Activated CD8-positive, alpha-beta T cell treated with anti-CD3 and anti-CD28 coated beads, Interleukin-2, amount 10 ng/mL, durations not matched to agents 7 days and 5 days (primary cell): Measurements from ENCODE around the gene B4GALNT2. TPM values are rescaled to one million over a fixed set of nuclear protein-coding genes. Genes with fewer than 3 reads are reported as not detected.

Experiments
- ATAC-seq: fragments of 150-1000 bp; cut with Tn5 transposase; one replicate; pipeline ENCODE4 v1.10.0; 2021; ENCODE audit warnings: moderate library complexity
- CTCF ChIA-PET: fragments of 350-600 bp; sonication (Branson Sonifier 250); formaldehyde crosslinking; loops from one replicate; lab custom pipeline; 2021; ENCODE audit warnings: antibody characterized with exemption; lab: Charles Lee
- POLR2A ChIA-PET: fragments of 350-600 bp; sonication (Branson Sonifier 250); formaldehyde crosslinking; loops from one replicate; lab custom pipeline; 2021; ENCODE audit warnings: antibody characterized with exemption; lab: Charles Lee
- DNase-seq: peaks from one replicate; pipeline ENCODE4 v3.0.0-alpha.2; 2020
- H3K27ac Mint-ChIP-seq: one replicate; pipeline ENCODE4 v1.8.0; 2021; ENCODE audit warnings: mild to moderate bottlenecking, mixed read lengths
- H3K27me3 Mint-ChIP-seq: one replicate; pipeline ENCODE4 v1.8.0; 2021; ENCODE audit warnings: low read depth, mixed read lengths
- H3K36me3 Mint-ChIP-seq: one replicate; pipeline ENCODE4 v1.8.0; 2021; ENCODE audit warnings: low read depth, mixed read lengths
- H3K4me1 Mint-ChIP-seq: one replicate; pipeline ENCODE4 v1.8.0; 2021; ENCODE audit warnings: low read depth, mixed read lengths
- H3K4me3 Mint-ChIP-seq: one replicate; pipeline ENCODE4 v1.8.0; 2021; ENCODE audit warnings: mild to moderate bottlenecking, mixed read lengths
- H3K9me3 Mint-ChIP-seq: one replicate; pipeline ENCODE4 v1.8.0; 2022; ENCODE audit warnings: mixed read lengths; ENCODE audit not compliant: insufficient read depth
- total RNA-seq, 2 experiments: library from RNA; stranded (reverse); gene quantifications; one replicate each; pipeline ENCODE4 v1.2.3, GENCODE V29; 2021

B4GALNT2 gene
- total RNA-seq, 2 experiments from 2014 or later: not detected

GRCh38 chr17:49224997-49225337 lies 92.4 kb downstream of the B4GALNT2 start:
- Mint-ChIP-seq H3K27me3 (peaks cover 5% of the 10 kb centered on the region), H3K36me3 (peaks cover 58% of the 10 kb centered on the region), H3K4me1 (peaks cover 70% of the 10 kb centered on the region), H3K27ac (peak overlapping the region; percentile 77), H3K9me3 (no peaks in the 10 kb centered on the region), H3K4me3 (peak overlapping the region; percentile 53)
- ChIA-PET CTCF (interaction anchor here (0.9 to 7.2 kb wide), 11 partner anchors 10 to 192 kb away, joined by 3 to 92 read pairs (median 7); partner anchors contain the start of genes ABI3 and GNGT2), POLR2A (interaction anchor here (0.9 to 6.0 kb wide), 4 partner anchors 13 to 43 kb away, joined by 4 to 39 read pairs (median 11); partner anchors contain the start of genes ABI3 and GNGT2)
- ATAC-seq (peak; percentile 3), DNase-seq (no peak)

- ChIA-PET CTCF (interaction anchor here (1.3 to 7.2 kb wide), 8 partner anchors 10 to 193 kb away, joined by 3 to 92 read pairs (median 14); partner anchors contain the start of genes ABI3 and GNGT2), POLR2A (interaction anchor here (1.1 to 6.0 kb wide), 5 partner anchors 11 to 44 kb away, joined by 5 to 39 read pairs (median 6); partner anchors contain the start of genes ABI3 and GNGT2)
- Mint-ChIP-seq H3K4me1 (peaks cover 69% of the 10 kb centered on the region), H3K27ac (peak overlapping the region; percentile 44), H3K4me3 (no peak overlapping the region), H3K27me3 (peaks cover 5% of the 10 kb centered on the region), H3K36me3 (peaks cover 52% of the 10 kb centered on the region), H3K9me3 (no peaks in the 10 kb centered on the region)
- DNase-seq (no peak), ATAC-seq (no peak)
These were observed 93.1 kb downstream of the B4GALNT2 start for GRCh38 chr17:49225554-49226236.

Other genes with a start within 250 kb of the B4GALNT2 start
- 100 to 1,000 TPM in 1 of 2 experiments, 10 to 100 TPM in 1; 96.7 to 100 TPM for gene ATP5MC1, start 240.0 kb upstream of the B4GALNT2 start, total RNA-seq
- gene UBE2Z, start 224.4 kb upstream of the B4GALNT2 start, total RNA-seq: 10 to 100 TPM; 61.8 to 62.4 TPM
- gene SNF8, start 187.9 kb upstream of the B4GALNT2 start, total RNA-seq: 100 to 1,000 TPM; 124 to 125 TPM
- not detected for gene GIP, start 164.2 kb upstream of the B4GALNT2 start, total RNA-seq
- not detected for gene IGF2BP1, start 135.4 kb upstream of the B4GALNT2 start, total RNA-seq
- 10 to 100 TPM; 40.0 to 45.4 TPM for gene GNGT2, start 77.8 kb downstream of the B4GALNT2 start, total RNA-seq
- 100 to 1,000 TPM; 110 to 117 TPM for gene ABI3, start 77.9 kb downstream of the B4GALNT2 start, total RNA-seq
- not detected for gene PHOSPHO1, start 98.0 kb downstream of the B4GALNT2 start, total RNA-seq
- 10 to 100 TPM; 27.3 to 27.9 TPM for gene ZNF652, start 229.5 kb downstream of the B4GALNT2 start, total RNA-seq